ENCODE measurements around the gene TALDO1. TPM values are rescaled to one million over a fixed set of nuclear protein-coding genes. Genes with fewer than 3 reads are reported as not detected.

Gene TALDO1
- total and polyA plus RNA-seq, 2 donors (not counting 3 experiments of a cell fraction or from before 2014, with no cell fraction given), result 211 to 294 TPM

DNA sequence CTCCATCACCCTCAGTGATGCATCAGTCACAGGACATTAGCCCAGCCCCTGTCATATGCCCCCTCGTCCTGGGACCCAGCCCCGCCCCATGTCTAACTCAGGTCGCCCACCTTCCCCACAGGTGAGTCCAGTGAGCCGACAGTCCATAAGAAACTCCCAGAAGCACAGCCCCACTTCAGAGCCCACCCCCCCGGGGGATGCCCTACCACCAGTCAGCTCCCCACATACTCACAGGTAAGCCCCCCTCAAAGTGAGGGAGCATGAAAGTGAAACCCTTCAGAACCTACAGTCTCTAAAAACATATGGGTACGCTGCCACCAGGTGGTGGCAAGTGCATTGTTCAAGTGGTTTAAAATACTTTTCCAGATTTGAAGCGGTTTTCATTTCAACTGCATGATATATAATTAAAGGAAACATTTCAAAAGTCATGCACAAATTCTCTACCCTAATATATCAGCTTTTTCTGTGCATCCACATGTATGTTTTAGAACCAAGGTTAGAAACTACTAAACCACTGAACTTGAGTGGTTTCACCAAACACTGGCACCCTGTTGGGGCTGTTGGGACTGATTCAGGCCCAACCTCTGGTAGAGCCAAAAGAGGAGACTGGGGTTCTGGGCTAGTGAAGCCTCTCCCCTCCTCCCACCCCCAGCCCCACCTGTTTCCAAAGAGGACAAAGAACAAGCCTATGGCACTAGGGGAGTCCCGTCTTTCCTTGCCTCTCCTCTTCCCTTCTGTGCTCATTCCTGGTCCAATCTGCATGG is 24.0 kb upstream of the TALDO1 start:
- H3K4me3 ChIP-seq (replicated peaks in 1 of 3; ENCODE audit: insufficient read depth in 1 of 3, low read depth in 1 of 3, low read length in 3 of 3), result no peak overlapping the region
- DNase-seq (ENCODE audit: low read depth, low spot score) (peak; percentile 50), FAIRE-seq (peak; percentile 96)
- no peak overlapping the region for H3K27ac ChIP-seq (ENCODE audit: insufficient read depth, low read depth, low read length)
- peaks cover 22 to 23% of the 10 kb centered on the region in 2 experiments for H3K27me3 ChIP-seq (ENCODE audit: control insufficient read depth in 2 of 2, insufficient read depth in 2 of 2, low read length in 2 of 2)
- H4K20me1 ChIP-seq (replicated peaks; ENCODE audit: control insufficient read depth, extremely low read depth, insufficient read depth, low read length), result no peaks in the 10 kb centered on the region
- BruUV-seq (replicated peaks), result no TSS peak
- H3K9me1 ChIP-seq (replicated peaks; ENCODE audit: control insufficient read depth, extremely low read depth, insufficient read depth, low read length), result no peaks in the 10 kb centered on the region
- ChIA-PET POLR2A (no interaction called here), CTCF (interaction anchor here (0.9 to 3.9 kb wide), 14 partner anchors 12 to 169 kb away, joined by 3 to 36 read pairs (median 5); partner anchors contain the start of genes DEAF1, EPS8L2, TALDO1 and TMEM80)
- H3K4me1 ChIP-seq (ENCODE audit: control insufficient read depth, extremely low read depth, insufficient read depth, low read length), result peaks cover 3% of the 10 kb centered on the region
- no peaks in the 10 kb centered on the region for H3K79me2 ChIP-seq (ENCODE audit: control insufficient read depth, insufficient read depth, low read length)
- dilution Hi-C loops (cut with MboI; ENCODE audit: extremely low pct_ligation_motif_present, low sequenced_read_pairs), result no loop called here
- H3K9me3 ChIP-seq (replicated peaks; ENCODE audit: control insufficient read depth, insufficient read depth, low read length), result no peaks in the 10 kb centered on the region
- no peak overlapping the region for H2AFZ ChIP-seq (ENCODE audit: low read depth, low read length)
- no peak overlapping the region for H3K4me2 ChIP-seq (ENCODE audit: insufficient read depth, low read length)
- intact Hi-C loops (cut with micrococcal nuclease), result loop anchor here (1.0 kb wide), 1 partner anchor 61 kb away; no protein-coding TSS in a partner anchor
- H3K36me3 ChIP-seq (ENCODE audit: control insufficient read depth in 2 of 2, extremely low read depth in 1 of 2, insufficient read depth in 2 of 2, low read length in 2 of 2), result no peaks in the 10 kb centered on the region
- H3K9ac ChIP-seq (replicated peaks; ENCODE audit: extremely low read depth, insufficient read depth, low read length), result no peak overlapping the region
- TF ChIP-seq FOS (IDR thresholded peaks at IDR 0.05; ENCODE audit: borderline replicate concordance, insufficient read depth, low read length) (no peak), CTCF (IDR thresholded peaks at IDR 0.05; ENCODE audit: extremely low read depth in 1 of 2, insufficient read depth in 1 of 2, low read depth in 1 of 2, low read length in 2 of 2) (peak; percentile 48 to 50), EZH2 (IDR thresholded peaks at IDR 0.05; ENCODE audit: borderline replicate concordance, low read depth, low read length, severe bottlenecking) (no peak), POLR2AphosphoS5 (IDR thresholded peaks at IDR 0.05; ENCODE audit: insufficient read depth, low read depth, low read length) (no peak), MYC (IDR thresholded peaks at IDR 0.05; ENCODE audit: low read depth, low read length) (no peak), JUN (IDR thresholded peaks at IDR 0.05; ENCODE audit: borderline replicate concordance, insufficient read depth, insufficient read length, low read depth) (no peak)

Measured in endothelial cell of umbilical vein (primary cell).